Bone marrow (tissue), 2 donors: ENCODE measurements around the gene TYRP1.

Experiments
- DNase-seq, 2 donors: peaks; one replicate each; lab custom pipeline; 2025; lab: John Stamatoyannopoulos, UW

TYRP1 gene

DNA sequence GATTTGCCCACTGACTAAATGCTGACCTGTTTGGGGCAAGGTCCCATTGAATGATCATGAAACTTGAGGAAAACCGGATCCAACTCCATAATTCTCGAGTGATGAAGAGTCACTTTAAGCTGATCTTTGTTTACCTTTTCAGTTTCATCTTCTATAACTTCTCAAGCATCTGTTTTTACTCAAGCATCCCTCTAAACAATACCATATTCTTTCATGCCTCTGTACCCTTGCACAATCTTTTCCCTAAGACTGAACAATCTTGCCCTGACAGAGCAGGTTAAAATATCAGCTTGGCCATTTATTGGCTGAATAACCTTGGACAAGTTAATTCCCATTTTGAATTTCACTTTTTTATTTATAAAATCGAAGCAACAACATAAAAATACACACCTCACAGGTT, 39.8 kb downstream of the TYRP1 start:
- DNase-seq: no peak

DNA sequence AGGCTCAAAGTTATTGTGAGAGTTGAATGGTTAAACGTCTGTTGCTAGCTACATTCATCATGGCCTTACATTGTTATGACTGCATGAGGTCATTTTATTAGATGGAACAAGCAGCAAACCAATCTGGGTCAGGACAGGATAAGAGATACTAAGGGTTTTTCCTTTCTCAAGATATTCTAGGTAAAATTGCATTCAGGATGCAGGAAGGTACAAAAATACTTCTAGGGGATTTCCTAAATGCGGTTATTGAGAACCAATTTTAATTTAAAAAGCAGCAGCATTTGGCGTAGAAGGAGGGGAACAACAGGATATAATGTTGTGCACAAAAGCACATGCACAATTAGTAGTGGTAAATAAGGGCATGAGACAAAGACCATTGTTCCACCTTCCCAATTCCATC, 42.5 kb downstream of the TYRP1 start:
- no peak for DNase-seq

DNA sequence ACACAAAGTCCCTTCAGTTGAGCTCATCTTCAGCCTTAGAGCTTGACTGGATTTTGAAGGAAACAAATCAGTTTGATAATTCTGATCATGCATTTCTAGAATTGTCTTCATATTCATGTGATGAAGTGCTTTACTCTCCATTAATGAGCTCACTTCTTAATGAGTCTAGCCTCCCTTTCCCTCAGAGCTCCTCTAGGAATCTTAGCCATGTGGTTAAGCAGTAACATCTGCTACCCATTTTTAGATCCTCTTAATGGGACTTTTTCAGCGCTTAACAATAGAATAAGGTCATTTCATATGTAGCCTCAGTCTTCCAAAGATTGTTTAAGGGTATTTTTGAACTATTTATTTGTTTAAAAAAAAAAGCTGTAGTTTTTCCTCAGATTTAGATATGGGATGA, 44.7 kb downstream of the TYRP1 start:
- no peak for DNase-seq

DNA sequence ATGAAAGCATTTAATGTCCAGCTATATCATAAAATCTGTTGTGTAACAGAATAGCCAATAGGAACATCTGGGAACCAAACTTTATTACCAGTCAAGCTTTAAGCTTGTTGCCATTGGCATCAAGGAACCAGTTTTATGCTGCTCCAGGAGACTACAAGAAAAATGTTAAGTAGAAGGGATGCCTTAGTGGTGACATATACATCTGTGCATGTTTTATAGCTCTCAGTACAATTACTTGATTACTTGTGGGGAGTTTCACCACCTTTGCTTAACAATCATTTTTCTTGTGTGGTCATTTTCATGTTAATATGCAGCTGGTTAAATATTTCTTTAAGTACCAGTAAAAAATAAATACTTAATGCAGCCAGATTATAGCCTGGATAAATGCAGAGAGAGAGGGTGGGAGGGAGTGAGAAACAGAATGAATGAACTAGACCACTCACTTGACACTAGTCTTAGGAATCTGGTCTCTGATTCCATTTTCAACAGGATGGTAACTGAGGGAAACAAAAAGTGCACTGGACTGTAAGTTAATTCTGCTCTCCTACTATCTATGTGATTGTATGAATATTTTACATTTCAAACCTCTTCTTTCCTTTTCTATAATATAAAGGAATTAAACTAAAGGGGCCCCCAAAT, 45.9 kb downstream of the TYRP1 start:
- DNase-seq: no peak

DNA sequence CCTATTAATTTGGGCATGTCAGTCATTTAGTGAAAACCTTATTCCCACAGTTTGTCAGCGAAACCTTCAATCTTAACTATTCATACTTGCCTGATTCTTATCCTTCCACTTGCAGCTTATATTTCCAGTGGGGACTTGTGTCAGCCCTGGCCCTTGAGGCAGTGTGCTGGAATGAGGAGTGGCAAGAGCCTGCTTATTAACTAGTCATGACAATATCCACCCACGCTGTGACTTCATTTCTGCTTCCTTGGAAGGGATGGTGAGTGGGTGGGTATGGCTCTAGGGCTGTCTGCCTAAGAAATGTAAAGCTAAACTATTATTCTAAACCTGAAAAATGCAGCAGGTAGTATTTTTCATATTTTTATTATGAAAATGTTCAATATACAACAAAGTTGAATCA, 47.7 kb downstream of the TYRP1 start:
- no peak for DNase-seq

DNA sequence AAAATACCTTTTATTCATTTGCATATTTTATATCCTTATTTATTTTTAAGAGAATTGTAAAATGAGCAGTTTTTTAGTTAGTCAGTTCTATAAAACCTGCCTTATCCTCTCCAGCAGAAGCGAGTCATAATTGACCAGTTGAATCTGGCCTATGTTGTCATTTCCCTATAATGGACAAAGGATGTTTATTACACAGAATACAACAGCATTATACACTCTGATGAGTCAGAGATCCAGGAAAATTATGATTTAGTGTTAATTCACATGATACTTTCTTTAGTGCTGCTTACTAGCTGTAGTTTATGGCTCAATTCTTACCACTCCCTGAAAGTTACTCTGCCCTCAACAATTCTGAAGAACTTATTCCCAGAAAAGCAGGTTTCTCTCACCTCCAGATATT, 54.8 kb downstream of the TYRP1 start:
- no peak for DNase-seq

DNA sequence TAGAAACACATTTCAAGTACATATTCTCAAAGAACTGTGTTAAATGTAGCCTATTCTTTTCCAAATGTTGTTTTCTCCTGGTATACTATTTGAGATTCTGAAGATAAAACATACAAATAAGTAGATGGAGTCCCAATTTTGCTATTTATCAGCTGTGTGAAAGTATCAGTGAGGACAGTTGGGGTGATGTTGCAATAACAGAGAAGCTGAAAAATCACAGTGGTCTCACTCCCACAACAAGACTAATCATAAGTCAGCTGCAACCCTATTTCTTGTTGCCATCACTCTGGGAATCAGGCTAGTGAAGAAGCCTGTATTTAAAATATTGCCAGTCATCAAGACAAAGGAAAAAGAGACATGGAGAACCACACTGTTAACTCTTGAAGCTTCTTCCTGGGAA, 55.8 kb downstream of the TYRP1 start:
- DNase-seq: no peak

DNA sequence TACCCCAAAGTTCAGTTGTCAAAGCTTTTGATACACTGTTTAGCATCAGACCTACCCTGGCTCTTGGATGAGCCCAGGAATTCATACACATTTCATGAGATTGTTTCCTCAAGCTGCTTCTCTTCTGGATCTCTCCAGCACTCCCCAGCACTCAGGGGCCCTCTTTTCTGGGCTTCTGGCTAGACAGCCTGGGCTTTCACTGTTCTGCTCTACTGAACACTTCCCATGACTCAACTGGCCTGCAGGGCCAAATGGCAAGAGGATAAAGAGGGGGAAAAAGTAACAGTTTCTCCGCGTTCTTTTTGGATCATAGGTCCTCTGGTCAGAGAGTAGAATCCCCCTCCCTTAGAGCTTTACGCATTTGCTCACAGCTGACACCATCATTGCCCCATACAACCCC, 60.7 kb downstream of the TYRP1 start:
- DNase-seq: no peak

DNA sequence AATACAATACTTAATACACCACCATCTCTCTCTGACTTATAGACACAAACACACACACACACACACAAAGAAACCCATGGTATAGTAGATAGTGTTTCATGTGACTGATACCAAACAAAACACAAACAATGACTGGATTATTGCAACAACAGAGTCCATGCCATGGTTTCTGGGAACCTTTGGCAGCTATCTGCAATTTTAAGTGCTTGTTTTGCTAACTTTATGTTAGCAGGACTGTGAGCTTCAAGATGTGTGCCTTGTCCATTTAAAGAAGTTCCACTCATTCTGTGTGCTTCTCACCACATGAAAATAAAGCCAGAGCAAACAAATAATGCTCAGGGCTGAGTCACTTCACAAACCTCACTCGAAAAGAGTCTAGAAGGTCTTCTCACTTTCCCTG, 66.6 kb downstream of the TYRP1 start:
- no peak for DNase-seq
